T-helper 2 cell treated with Interferon-gamma antibody and Interleukin-4, amounts not matched to agents 5 μg/mL and 100 μg/mL, for 36 hours (primary cell): ENCODE measurements around the gene PLXNA3.

ENCODE experiments used
- DNase-seq: peaks from one replicate; pipeline ENCODE4 v3.0.0; 2021; ENCODE audit warnings: low spot score
- H3K27ac Mint-ChIP-seq: one replicate; pipeline ENCODE4 v1.8.0; 2021; ENCODE audit warnings: mild to moderate bottlenecking, mixed read lengths
- H3K27me3 Mint-ChIP-seq: one replicate; pipeline ENCODE4 v1.8.0; 2021; ENCODE audit warnings: low read depth, mixed read lengths
- H3K36me3 Mint-ChIP-seq: one replicate; pipeline ENCODE4 v1.8.0; 2021; ENCODE audit warnings: low read depth, mixed read lengths
- H3K4me1 Mint-ChIP-seq: one replicate; pipeline ENCODE4 v1.8.0; 2021; ENCODE audit warnings: low read depth, mixed read lengths
- H3K4me3 Mint-ChIP-seq: one replicate; pipeline ENCODE4 v1.8.0; 2022; ENCODE audit warnings: mild to moderate bottlenecking, moderate library complexity, mixed read lengths
- H3K9me3 Mint-ChIP-seq: one replicate; pipeline ENCODE4 v1.8.0; 2021; ENCODE audit warnings: mixed read lengths

Gene PLXNA3

GRCh38 chrX:154458116-154458953 is at the start of gene PLXNA3:
TSS of gene PLXNA3 (plus strand) at chrX:154458281. CDS start at chrX:154460184, 1,903 bp downstream.
- Mint-ChIP-seq H3K9me3 (no peaks in the 10 kb centered on the region), H3K36me3 (peaks cover 2% of the 10 kb centered on the region), H3K27me3 (no peaks in the 10 kb centered on the region), H3K27ac (peak within 1 kb of the TSS; percentile 93), H3K4me3 (peak within 1 kb of the TSS; percentile 94), H3K4me1 (peaks cover 5% of the 10 kb centered on the region)
- DNase-seq = peak; percentile 45

DNA sequence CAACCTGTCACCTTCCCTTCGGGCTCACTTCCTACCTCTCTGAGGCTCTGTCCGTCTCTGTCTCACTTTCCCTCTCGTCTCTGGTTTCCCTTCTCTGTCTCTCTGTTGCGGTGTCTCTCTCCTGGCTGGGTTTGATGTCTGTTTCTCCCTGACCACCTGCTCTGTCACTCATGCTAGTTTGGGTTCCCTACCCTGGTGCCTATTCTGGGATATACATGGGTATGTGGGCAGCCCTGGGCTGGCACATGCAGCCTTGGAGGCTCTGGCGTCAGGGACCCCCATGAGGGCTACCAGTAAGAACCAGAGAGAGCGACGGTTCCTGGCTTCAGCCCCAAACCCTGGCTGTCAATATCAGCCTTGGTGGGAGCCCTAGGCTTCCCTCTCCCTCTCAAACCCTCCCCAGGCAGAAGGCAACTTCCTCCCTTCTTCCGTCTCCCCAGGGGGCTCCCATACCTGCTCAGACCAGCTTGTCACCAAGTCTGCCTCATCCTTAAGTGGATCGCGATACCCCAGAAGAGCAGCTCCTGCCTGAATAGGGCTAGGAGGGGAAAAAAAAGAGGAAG is 49.3 kb upstream of the PLXNA3 start:
- DNase-seq = no peak
- no peaks in the 10 kb centered on the region for H3K27me3 Mint-ChIP-seq
- H3K9me3 Mint-ChIP-seq = no peaks in the 10 kb centered on the region
- peaks cover 8% of the 10 kb centered on the region for H3K4me1 Mint-ChIP-seq
- H3K36me3 Mint-ChIP-seq = peaks cover 6% of the 10 kb centered on the region
- H3K27ac Mint-ChIP-seq = peak overlapping the region; percentile 72
- H3K4me3 Mint-ChIP-seq = peak overlapping the region; percentile 72

DNA sequence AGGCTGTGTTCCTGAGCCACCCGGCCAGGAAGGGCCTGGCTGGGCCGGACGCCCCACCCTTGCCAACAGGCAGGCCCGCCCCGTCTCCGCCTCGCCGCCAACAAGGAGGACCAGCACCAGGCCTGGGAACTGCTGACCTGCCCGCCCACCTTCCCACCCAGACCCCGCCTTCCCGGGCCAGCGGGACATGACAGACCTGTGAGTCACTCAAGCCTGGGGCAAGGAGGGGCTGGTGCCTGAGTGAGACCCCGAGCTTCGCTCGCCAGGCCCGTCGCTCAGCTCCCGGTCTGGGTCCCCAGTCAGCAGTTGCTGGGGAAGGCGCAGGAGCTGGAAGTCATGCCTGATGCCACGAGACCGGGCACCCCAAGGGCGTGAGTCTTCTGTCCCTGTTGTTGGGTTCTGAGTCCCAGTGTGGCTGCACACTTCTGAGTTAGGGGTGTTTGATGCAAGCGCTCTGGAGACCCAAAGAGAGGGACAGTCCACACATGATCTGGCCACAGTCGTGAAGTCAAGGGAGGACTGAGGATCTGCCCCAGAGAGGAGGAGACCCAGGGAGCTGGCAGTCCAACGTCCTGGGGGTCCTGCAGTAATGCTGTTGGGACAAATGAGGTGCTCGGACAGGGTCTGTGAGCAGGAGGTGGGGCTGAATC is 48.7 kb upstream of the PLXNA3 start, which contains the start of gene DNASE1L1:
TSS of gene DNASE1L1 (minus strand) at position 33 of the 650 bp plus-strand sequence. CDS start 3,686 bp downstream, outside the sequence.
- DNase-seq = peak; percentile 21

GRCh38 chrX:154411981-154412340 is 46.1 kb upstream of the PLXNA3 start:
- peak; percentile 53 for DNase-seq
- H3K27me3 Mint-ChIP-seq = no peaks in the 10 kb centered on the region
- H3K9me3 Mint-ChIP-seq = no peaks in the 10 kb centered on the region
- peaks cover 8% of the 10 kb centered on the region for H3K4me1 Mint-ChIP-seq
- peak overlapping the region; percentile 87 for H3K27ac Mint-ChIP-seq
- H3K4me3 Mint-ChIP-seq = peak overlapping the region; percentile 79
- H3K36me3 Mint-ChIP-seq = peaks cover 11% of the 10 kb centered on the region

More for the DNA sequence above, 48.7 kb upstream of the PLXNA3 start, which contains the start of gene DNASE1L1:
- Mint-ChIP-seq H3K27me3 (no peaks in the 10 kb centered on the region), H3K36me3 (peaks cover 6% of the 10 kb centered on the region), H3K4me1 (peaks cover 8% of the 10 kb centered on the region), H3K9me3 (no peaks in the 10 kb centered on the region), H3K27ac (peak within 1 kb of the TSS; percentile 72), H3K4me3 (peak within 1 kb of the TSS; percentile 72)

- Mint-ChIP-seq H3K4me1 (peaks cover 8% of the 10 kb centered on the region), H3K4me3 (peak overlapping the region; percentile 79), H3K9me3 (no peaks in the 10 kb centered on the region), H3K27ac (peak overlapping the region; percentile 87), H3K27me3 (no peaks in the 10 kb centered on the region), H3K36me3 (peaks cover 11% of the 10 kb centered on the region)
- no peak for DNase-seq
Observed at GRCh38 chrX:154412468-154412867, 45.6 kb upstream of the PLXNA3 start.

GRCh38 chrX:154413142-154413541 is 44.9 kb upstream of the PLXNA3 start:
- peaks cover 8% of the 10 kb centered on the region for H3K4me1 Mint-ChIP-seq
- H3K27me3 Mint-ChIP-seq = no peaks in the 10 kb centered on the region
- no peak for DNase-seq
- peaks cover 11% of the 10 kb centered on the region for H3K36me3 Mint-ChIP-seq
- H3K4me3 Mint-ChIP-seq = peak overlapping the region; percentile 79
- no peaks in the 10 kb centered on the region for H3K9me3 Mint-ChIP-seq
- peak overlapping the region; percentile 87 for H3K27ac Mint-ChIP-seq

GRCh38 chrX:154417157-154417556 is 40.9 kb upstream of the PLXNA3 start:
- Mint-ChIP-seq H3K27ac (no peak overlapping the region), H3K9me3 (no peaks in the 10 kb centered on the region), H3K4me1 (peaks cover 5% of the 10 kb centered on the region), H3K27me3 (no peaks in the 10 kb centered on the region), H3K36me3 (peaks cover 11% of the 10 kb centered on the region), H3K4me3 (no peak overlapping the region)
- DNase-seq = no peak

DNA sequence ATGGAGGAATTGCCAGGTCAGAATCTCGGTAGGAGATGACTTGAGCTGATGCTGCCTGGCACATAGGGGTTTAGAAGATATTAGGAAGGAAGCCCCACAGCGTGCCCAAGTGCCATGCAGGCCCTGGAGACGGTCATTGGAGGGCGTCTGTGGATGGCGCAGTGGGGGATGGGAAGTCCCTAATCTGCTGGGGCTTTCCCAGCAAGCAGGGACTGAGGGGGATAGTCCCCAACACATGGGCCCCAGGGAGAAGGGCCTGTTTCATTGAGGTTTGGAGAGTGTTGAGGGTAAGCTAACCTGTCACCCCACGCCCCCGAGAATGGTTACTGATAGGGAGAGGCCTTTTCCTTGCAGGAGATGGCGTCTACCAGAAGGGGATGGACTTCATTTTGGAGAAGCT is 38.9 kb upstream of the PLXNA3 start:
- Mint-ChIP-seq H3K36me3 (peaks cover 8% of the 10 kb centered on the region), H3K4me1 (no peaks in the 10 kb centered on the region), H3K9me3 (no peaks in the 10 kb centered on the region), H3K27ac (no peak overlapping the region), H3K27me3 (no peaks in the 10 kb centered on the region), H3K4me3 (no peak overlapping the region)
- DNase-seq = no peak

- no peaks in the 10 kb centered on the region for H3K27me3 Mint-ChIP-seq
- DNase-seq = no peak
- H3K36me3 Mint-ChIP-seq = peaks cover 8% of the 10 kb centered on the region
- H3K27ac Mint-ChIP-seq = no peak overlapping the region
- H3K9me3 Mint-ChIP-seq = no peaks in the 10 kb centered on the region
- H3K4me3 Mint-ChIP-seq = no peak overlapping the region
- H3K4me1 Mint-ChIP-seq = no peaks in the 10 kb centered on the region
Observed at GRCh38 chrX:154419688-154420401, 38.2 kb upstream of the PLXNA3 start.

- H3K9me3 Mint-ChIP-seq = no peaks in the 10 kb centered on the region
- H3K4me3 Mint-ChIP-seq = no peak overlapping the region
- H3K27me3 Mint-ChIP-seq = no peaks in the 10 kb centered on the region
Observed at GRCh38 chrX:154420402-154420756, 37.7 kb upstream of the PLXNA3 start.

GRCh38 chrX:154426916-154427770 is 30.9 kb upstream of the PLXNA3 start:
- Mint-ChIP-seq H3K27ac (no peak overlapping the region), H3K4me1 (peaks cover 20% of the 10 kb centered on the region), H3K4me3 (no peak overlapping the region), H3K36me3 (peaks cover 4% of the 10 kb centered on the region), H3K9me3 (no peaks in the 10 kb centered on the region), H3K27me3 (no peaks in the 10 kb centered on the region)
- no peak for DNase-seq

More at GRCh38 chrX:154420402-154420756, 37.7 kb upstream of the PLXNA3 start:
- Mint-ChIP-seq H3K36me3 (peaks cover 5% of the 10 kb centered on the region), H3K4me1 (no peaks in the 10 kb centered on the region), H3K27ac (no peak overlapping the region)
- no peak for DNase-seq

DNA sequence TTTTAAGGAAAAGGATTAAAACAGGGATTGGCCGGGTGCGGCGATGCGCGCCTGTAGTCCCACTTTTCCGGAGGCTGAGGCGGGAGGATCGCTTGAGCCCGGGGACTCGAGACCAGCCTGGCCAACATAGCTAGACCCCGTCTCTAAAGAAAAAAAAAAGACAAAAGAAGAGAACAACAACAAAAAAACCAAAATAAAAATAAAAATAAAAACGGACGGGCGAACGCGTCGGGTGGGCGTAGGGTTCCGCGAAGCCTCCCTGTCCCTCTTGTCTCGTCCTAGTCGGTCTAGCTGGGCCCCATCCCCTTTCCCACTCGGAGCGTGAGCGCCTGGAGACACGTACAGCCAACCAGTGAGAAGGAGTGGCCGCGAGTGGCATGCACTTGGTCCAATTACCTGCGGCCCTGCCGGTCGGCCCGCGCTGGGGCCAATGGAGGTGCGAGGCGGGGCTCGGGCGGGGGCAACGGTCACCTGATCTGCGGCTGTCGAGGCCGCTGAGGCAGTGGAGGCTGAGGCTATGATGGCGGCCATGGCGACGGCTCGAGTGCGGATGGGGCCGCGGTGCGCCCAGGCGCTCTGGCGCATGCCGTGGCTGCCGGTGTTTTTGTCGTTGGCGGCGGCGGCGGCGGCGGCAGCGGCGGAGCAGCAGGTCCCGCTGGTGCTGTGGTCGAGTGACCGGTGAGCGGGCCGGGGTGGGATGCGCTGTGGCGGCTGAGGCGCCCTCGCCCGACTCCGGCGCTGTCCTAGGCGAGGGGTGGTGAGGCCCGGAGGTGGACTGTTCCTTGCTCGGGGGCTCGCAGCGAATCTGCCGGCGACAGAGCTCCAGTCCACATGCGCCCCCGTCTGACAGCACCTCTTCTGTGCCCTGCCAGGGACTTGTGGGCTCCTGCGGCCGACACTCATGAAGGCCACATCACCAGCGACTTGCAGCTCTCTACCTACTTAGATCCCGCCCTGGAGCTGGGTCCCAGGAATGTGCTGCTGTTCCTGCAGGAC is 29.6 kb upstream of the PLXNA3 start, which contains the start of gene ATP6AP1:
TSS of gene ATP6AP1 (plus strand) at position 502 of the 996 bp plus-strand sequence. CDS start at position 518, 16 bp downstream.
- Mint-ChIP-seq H3K9me3 (no peaks in the 10 kb centered on the region), H3K36me3 (peaks cover 4% of the 10 kb centered on the region), H3K27me3 (no peaks in the 10 kb centered on the region), H3K4me1 (peaks cover 20% of the 10 kb centered on the region), H3K4me3 (peak within 1 kb of the TSS; percentile 82), H3K27ac (peak within 1 kb of the TSS; percentile 79)
- peak; percentile 89 for DNase-seq
